Neuron (in vitro differentiated cells): ENCODE results near the gene METTL24.
"Not testable (repeated sequence)": the region's sequence is repeated elsewhere in the genome, so short reads cannot be mapped to it uniquely, and the experiment has no call there.

ENCODE experiments used
- H2AFZ ChIP-seq: one replicate; pipeline ENCODE4 v1.6.1; 2013; ENCODE audit warnings: low read depth, mild to moderate bottlenecking, inconsistent platforms, low read length, moderate library complexity
- H3K27me3 ChIP-seq: one replicate; pipeline ENCODE4 v1.6.1; 2013; ENCODE audit warnings: low read length; ENCODE audit not compliant: insufficient read depth
- H3K36me3 ChIP-seq: one replicate; pipeline ENCODE4 v1.6.1; 2013; ENCODE audit warnings: low read length; ENCODE audit not compliant: insufficient read depth
- H3K4me1 ChIP-seq: one replicate; pipeline ENCODE4 v1.6.1; 2013; ENCODE audit warnings: low read length; ENCODE audit not compliant: insufficient read depth
- H3K4me3 ChIP-seq: 2 replicates; pipeline ENCODE4 v1.5.1; 2013; ENCODE audit warnings: mild to moderate bottlenecking, low read length, moderate library complexity
- H3K9me3 ChIP-seq: one replicate; pipeline ENCODE4 v1.6.1; 2013; ENCODE audit warnings: low read length

The METTL24 gene

GRCh38 chr6:110283657-110284056 lies 74.5 kb downstream of the METTL24 start:
- peaks cover 18% of the 10 kb centered on the region for H3K4me1 ChIP-seq
- H3K27me3 ChIP-seq, result no peaks in the 10 kb centered on the region
- peaks cover 3% of the 10 kb centered on the region for H3K9me3 ChIP-seq

GRCh38 chr6:110282412-110282811 lies 75.7 kb downstream of the METTL24 start:
- Histone ChIP-seq H3K9me3 (peaks cover 3% of the 10 kb centered on the region), H2AFZ (no peak overlapping the region), H3K36me3 (no peaks in the 10 kb centered on the region), H3K4me1 (peaks cover 15% of the 10 kb centered on the region), H3K4me3 (no peak overlapping the region), H3K27me3 (no peaks in the 10 kb centered on the region)

More at GRCh38 chr6:110283657-110284056, 74.5 kb downstream of the METTL24 start:
- H3K36me3 ChIP-seq, result no peaks in the 10 kb centered on the region
- no peak overlapping the region for H3K4me3 ChIP-seq
- H2AFZ ChIP-seq, result no peak overlapping the region

DNA sequence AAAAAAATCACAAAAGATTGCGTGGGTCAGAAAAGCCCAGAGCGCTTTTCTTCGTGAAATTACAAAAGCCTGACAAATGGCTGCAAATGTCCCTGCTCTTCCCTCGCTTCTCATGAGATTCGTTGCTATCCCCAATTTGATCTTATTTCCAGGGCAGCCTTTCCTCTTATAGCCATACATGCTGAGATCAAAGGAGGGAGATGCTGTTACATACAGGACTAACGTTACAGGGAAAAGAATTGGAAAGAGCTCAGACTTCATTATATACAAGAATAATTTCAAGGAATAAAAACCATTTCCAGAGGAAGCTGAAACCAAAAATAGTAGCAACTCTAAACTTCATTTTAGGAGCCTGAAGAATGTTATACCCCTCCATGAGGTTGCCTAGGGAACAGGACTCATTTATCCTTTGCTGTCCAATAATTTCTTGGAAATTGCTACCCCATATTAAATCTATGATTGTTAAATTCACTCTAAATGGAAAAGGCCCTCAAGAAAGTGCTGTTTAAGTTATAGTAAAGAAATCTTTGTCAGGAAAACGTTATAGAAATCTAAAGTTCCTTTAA lies 81.0 kb downstream of the METTL24 start:
- H3K27me3 ChIP-seq, result no peaks in the 10 kb centered on the region
- H3K9me3 ChIP-seq, result peaks cover 3% of the 10 kb centered on the region
- H3K4me1 ChIP-seq, result peaks cover 8% of the 10 kb centered on the region
- no peak overlapping the region for H3K4me3 ChIP-seq
- H3K36me3 ChIP-seq, result no peaks in the 10 kb centered on the region
- no peak overlapping the region for H2AFZ ChIP-seq

GRCh38 chr6:110272781-110273180 lies 85.4 kb downstream of the METTL24 start:
- H2AFZ ChIP-seq, H3K4me3 ChIP-seq, H3K27me3 ChIP-seq, H3K9me3 ChIP-seq, H3K36me3 ChIP-seq: not testable (repeated sequence)
- H3K4me1 ChIP-seq, result peaks cover 18% of the 10 kb centered on the region

GRCh38 chr6:110271732-110272022 lies 86.5 kb downstream of the METTL24 start:
- H3K27me3 ChIP-seq, result no peaks in the 10 kb centered on the region

DNA sequence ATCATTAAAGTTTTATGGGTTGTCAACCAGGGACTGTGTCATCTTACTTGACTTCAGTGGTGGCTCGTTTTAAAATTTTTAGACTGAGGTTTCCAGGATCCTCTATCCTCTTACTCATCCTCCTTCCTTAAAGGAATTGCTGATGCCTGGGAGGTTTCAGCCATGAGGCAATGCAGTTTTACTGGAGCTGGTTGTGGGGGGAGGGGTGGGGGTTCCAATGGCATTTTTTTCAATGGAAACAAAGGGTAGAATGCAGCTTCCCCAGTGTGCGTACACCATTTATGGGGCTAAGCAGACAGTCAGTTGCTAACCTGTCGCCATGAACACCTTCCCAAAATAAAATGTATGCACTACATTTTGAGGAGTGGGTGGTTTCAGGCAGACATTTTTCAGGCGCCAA lies 88.0 kb downstream of the METTL24 start:
- Histone ChIP-seq H3K36me3 (no peaks in the 10 kb centered on the region), H3K4me3 (no peak overlapping the region), H3K4me1 (peaks cover 10% of the 10 kb centered on the region), H3K9me3 (no peaks in the 10 kb centered on the region), H2AFZ (peak overlapping the region; percentile 35), H3K27me3 (no peaks in the 10 kb centered on the region)

More at GRCh38 chr6:110271732-110272022, 86.5 kb downstream of the METTL24 start:
- Histone ChIP-seq H3K36me3 (no peaks in the 10 kb centered on the region), H2AFZ (no peak overlapping the region), H3K4me1 (peaks cover 11% of the 10 kb centered on the region), H3K4me3 (no peak overlapping the region), H3K9me3 (no peaks in the 10 kb centered on the region)

GRCh38 chr6:110269623-110270022 lies 88.5 kb downstream of the METTL24 start:
- peak overlapping the region; percentile 35 for H2AFZ ChIP-seq
- no peak overlapping the region for H3K4me3 ChIP-seq

DNA sequence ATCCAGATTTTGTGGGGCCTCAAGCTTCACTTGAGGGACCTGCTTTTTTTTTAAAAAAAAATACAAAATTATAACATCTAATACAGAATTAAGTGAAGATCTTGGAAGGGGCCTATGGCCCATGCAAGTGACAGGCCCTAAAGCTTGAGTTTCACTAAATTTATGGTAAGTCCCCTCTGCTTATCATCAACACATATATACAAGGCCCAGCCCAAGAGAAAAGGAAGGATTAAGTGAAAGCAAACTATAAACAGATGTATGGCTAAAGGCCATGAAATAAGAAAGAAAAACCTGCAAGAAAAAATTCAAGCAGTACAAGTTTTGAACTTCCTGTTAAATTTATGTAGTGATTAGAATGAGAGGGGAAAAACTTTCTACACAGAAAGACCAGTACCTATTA lies 91.2 kb downstream of the METTL24 start:
- Histone ChIP-seq H2AFZ (no peak overlapping the region), H3K9me3 (no peaks in the 10 kb centered on the region), H3K27me3 (no peaks in the 10 kb centered on the region), H3K36me3 (no peaks in the 10 kb centered on the region), H3K4me3 (no peak overlapping the region), H3K4me1 (peaks cover 10% of the 10 kb centered on the region)

More at GRCh38 chr6:110269623-110270022, 88.5 kb downstream of the METTL24 start:
- Histone ChIP-seq H3K36me3 (no peaks in the 10 kb centered on the region), H3K27me3 (no peaks in the 10 kb centered on the region), H3K4me1 (peaks cover 10% of the 10 kb centered on the region), H3K9me3 (no peaks in the 10 kb centered on the region)

DNA sequence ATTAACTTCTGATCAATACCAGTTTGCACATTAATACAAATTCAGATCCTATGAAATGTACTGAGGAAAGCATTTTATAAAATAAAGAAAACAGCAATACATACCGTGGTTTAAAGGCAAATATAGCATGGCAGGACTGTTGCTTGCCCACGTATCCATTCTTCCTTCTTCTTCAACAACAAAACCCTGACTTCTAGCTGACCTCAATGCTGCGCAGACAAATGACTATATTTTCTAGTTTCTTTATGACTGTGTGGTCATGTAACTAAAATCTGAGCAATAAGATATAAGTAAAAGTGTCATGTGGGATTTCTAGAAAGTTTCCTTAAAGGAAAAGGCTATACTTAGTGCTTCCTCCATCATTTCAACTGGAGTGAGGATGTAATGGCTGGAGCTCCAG lies 92.9 kb downstream of the METTL24 start:
- no peak overlapping the region for H2AFZ ChIP-seq
- H3K27me3 ChIP-seq, result no peaks in the 10 kb centered on the region
- no peak overlapping the region for H3K4me3 ChIP-seq

GRCh38 chr6:110256366-110256765 lies 101.8 kb downstream of the METTL24 start:
- Histone ChIP-seq H2AFZ (no peak overlapping the region), H3K4me1 (no peaks in the 10 kb centered on the region), H3K36me3 (no peaks in the 10 kb centered on the region), H3K9me3 (no peaks in the 10 kb centered on the region), H3K4me3 (no peak overlapping the region), H3K27me3 (no peaks in the 10 kb centered on the region)

More for the DNA sequence above, 92.9 kb downstream of the METTL24 start:
- Histone ChIP-seq H3K36me3 (no peaks in the 10 kb centered on the region), H3K9me3 (no peaks in the 10 kb centered on the region), H3K4me1 (peaks cover 8% of the 10 kb centered on the region)

GRCh38 chr6:110255211-110255750 lies 102.9 kb downstream of the METTL24 start:
- no peak overlapping the region for H3K4me3 ChIP-seq
- H3K27me3 ChIP-seq, result no peaks in the 10 kb centered on the region

GRCh38 chr6:110250838-110251237 lies 107.3 kb downstream of the METTL24 start:
- no peaks in the 10 kb centered on the region for H3K27me3 ChIP-seq
- peaks cover 17% of the 10 kb centered on the region for H3K4me1 ChIP-seq
- no peaks in the 10 kb centered on the region for H3K36me3 ChIP-seq
- no peak overlapping the region for H3K4me3 ChIP-seq
- no peak overlapping the region for H2AFZ ChIP-seq
- H3K9me3 ChIP-seq, result no peaks in the 10 kb centered on the region

More at GRCh38 chr6:110255211-110255750, 102.9 kb downstream of the METTL24 start:
- H2AFZ ChIP-seq, result no peak overlapping the region
- H3K9me3 ChIP-seq, result no peaks in the 10 kb centered on the region
- H3K4me1 ChIP-seq, result no peaks in the 10 kb centered on the region
- no peaks in the 10 kb centered on the region for H3K36me3 ChIP-seq

- H2AFZ ChIP-seq, result no peak overlapping the region
These were observed 108.1 kb downstream of the METTL24 start for GRCh38 chr6:110250058-110250457.

More at GRCh38 chr6:110250058-110250457, 108.1 kb downstream of the METTL24 start:
- no peaks in the 10 kb centered on the region for H3K27me3 ChIP-seq
- H3K4me1 ChIP-seq, result peaks cover 21% of the 10 kb centered on the region
- no peaks in the 10 kb centered on the region for H3K36me3 ChIP-seq
- H3K9me3 ChIP-seq, result no peaks in the 10 kb centered on the region
- H3K4me3 ChIP-seq, result no peak overlapping the region
